Stomach (tissue), 9 donors: Measurements from ENCODE around the gene SP3. TPM values are rescaled to one million over a fixed set of nuclear protein-coding genes. Genes with fewer than 3 reads are reported as not detected.

Experiments used
- DNase-seq, 2 donors: peaks; one replicate each; pipeline versions ENCODE4 v3.0.0 to v3.0.0-alpha.2; 2013 to 2019
- H3K27ac ChIP-seq, 5 donors: fragments of 200-600 bp in 4 of 5; sonication (generic) in 4 of 5; one replicate each; pipeline ENCODE4 v1.5.1; 2013 to 2019; ENCODE audit warnings: mild to moderate bottlenecking in 1 of 5, moderate library complexity in 1 of 5
- H3K27me3 ChIP-seq, 3 donors: fragments of 200-600 bp; sonication (generic); one replicate each; pipeline ENCODE4 v1.5.1; 2017 to 2019; ENCODE audit warnings: mixed run types in 1 of 3
- H3K36me3 ChIP-seq, 4 donors: fragments of 200-600 bp; sonication (generic); 1 replicate in 3 of 4; 2 replicates in 1 of 4; pipeline ENCODE4 v1.5.1; 2016 to 2019
- H3K4me1 ChIP-seq, 4 donors: fragments of 200-600 bp; sonication (generic); one replicate each; pipeline ENCODE4 v1.5.1; 2016 to 2019
- H3K4me3 ChIP-seq, 4 donors: fragments of 200-600 bp; sonication (generic) in 3 of 4; one replicate each; pipeline ENCODE4 v1.5.1; 2016 to 2019; ENCODE audit warnings: mild to moderate bottlenecking in 1 of 4
- H3K9me3 ChIP-seq, 4 donors: fragments of 200-600 bp; sonication (generic); one replicate each; pipeline ENCODE4 v1.5.1; 2016 to 2019
- CTCF ChIP-seq, 7 experiments: fragments of 450-650 bp in 4 of 7; fragments of 200-600 bp in 3 of 7; sonication (generic) in 3 of 7; IDR thresholded peaks; one replicate each; pipeline ENCODE4 v1.5.1; 2016 to 2019; ENCODE audit warnings: antibody characterized with exemption in 7 of 7, control low read depth in 2 of 7, mild to moderate bottlenecking in 1 of 7
- EP300 ChIP-seq: sonication (generic); formaldehyde crosslinking; IDR thresholded peaks from one replicate; pipeline ENCODE4 v1.6.1; 2017; ENCODE audit warnings: antibody characterized with exemption
- POLR2A ChIP-seq, 4 donors: fragments of 450-650 bp; IDR thresholded peaks; one replicate each; pipeline ENCODE4 v1.6.1; 2016; ENCODE audit warnings: antibody characterized with exemption in 4 of 4, control low read depth in 2 of 4, mild to moderate bottlenecking in 1 of 4, moderate library complexity in 1 of 4
- POLR2AphosphoS5 ChIP-seq, 3 donors: sonication (generic); formaldehyde crosslinking; IDR thresholded peaks; one replicate each; pipeline ENCODE4 v1.6.1; 2016; ENCODE audit warnings: antibody characterized with exemption in 3 of 3
- WGBS, 5 donors: extraction: QIAGEN DNeasy Blood & Tissue Kit in 3 of 5; methylation state at CpG; one replicate each; pipeline versions ENCODE4 v1.1.5 to v1.1.7; 2013 to 2018; 5-methylcytosine and 5-hydroxymethylcytosine counted together
- intact Hi-C: fragments of 100-400 bp; cut with DNase I; formaldehyde crosslinking; loops from one replicate; pipeline ENCODE4 v1.15.1; 2023; ENCODE audit warnings: low total_unique reads
- polyA plus RNA-seq, 3 donors: library from polyadenylated mRNA; stranded (reverse); fragments of 200-250 nt; gene quantifications; one replicate each; pipeline ENCODE4 v1.2.3, GENCODE V29; 2013
- total RNA-seq, 5 donors: library from RNA; depleted of rRNA; stranded (reverse); fragments of >200 nt; gene quantifications; one replicate each; pipeline versions ENCODE4 v1.1.0 to v1.2.3, GENCODE V29; 2014 to 2016
- donor health status: healthy with polysubstance abuse.
- donor health status: Bipolar disorder and iron deficiency.
- donor health status: healthy.

The SP3 gene
- total and polyA plus RNA-seq, 8 donors, result 15.0 to 147 (median 45.2) TPM

GRCh38 chr2:173909846-173910245, 55.3 kb downstream of the SP3 start:
- H3K4me3 ChIP-seq, result no peak overlapping the region
- TF ChIP-seq POLR2A (IDR thresholded peaks at IDR 0.05), result no peak
- TF ChIP-seq POLR2AphosphoS5 (IDR thresholded peaks at IDR 0.05), result no peak
- no peak for TF ChIP-seq EP300
- no peak for TF ChIP-seq CTCF (IDR thresholded peaks at IDR 0.05)
- H3K9me3 ChIP-seq, result no peaks in the 10 kb centered on the region
- H3K27ac ChIP-seq, result no peak overlapping the region
- DNase-seq, result no peak
- H3K27me3 ChIP-seq, result no peaks in the 10 kb centered on the region
- WGBS, 5 donors, result 92 to 96% (median 93%) methylated on average over 5 of the region's 5 CpGs
- intact Hi-C loops, result no loop called here
- peaks cover 14 to 91% (median 84%) of the 10 kb centered on the region in 4 donors for H3K36me3 ChIP-seq
- peaks cover 0 to 8% (median 7%) of the 10 kb centered on the region in 4 donors for H3K4me1 ChIP-seq

- H3K4me1 ChIP-seq, result no peaks in the 10 kb centered on the region
- H3K27ac ChIP-seq, result no peak overlapping the region
Measured at GRCh38 chr2:173906626-173907025, 58.5 kb downstream of the SP3 start.

GRCh38 chr2:173903601-173904394, 61.4 kb downstream of the SP3 start:
- DNase-seq, result no peak
- Histone ChIP-seq H3K27me3 (no peaks in the 10 kb centered on the region), H3K36me3 (peaks cover 0 to 49% (median 49%) of the 10 kb centered on the region in 4 donors), H3K27ac (no peak overlapping the region), H3K9me3 (no peaks in the 10 kb centered on the region), H3K4me1 (no peaks in the 10 kb centered on the region), H3K4me3 (no peak overlapping the region)
- TF ChIP-seq EP300, result no peak
- no peak for TF ChIP-seq POLR2A (IDR thresholded peaks at IDR 0.05)
- TF ChIP-seq CTCF (IDR thresholded peaks at IDR 0.05), result no peak
- no peak for TF ChIP-seq POLR2AphosphoS5 (IDR thresholded peaks at IDR 0.05)
- 89 to 91% (median 91%) methylated on average over 13 of the region's 13 CpGs for WGBS, 5 donors
- intact Hi-C loops, result no loop called here

More at GRCh38 chr2:173906626-173907025, 58.5 kb downstream of the SP3 start:
- intact Hi-C loops, result no loop called here
- H3K9me3 ChIP-seq, result no peaks in the 10 kb centered on the region
- no peak overlapping the region for H3K4me3 ChIP-seq
- 86 to 100% (median 97%) methylated on average over 1 of the region's 1 CpG for WGBS, 5 donors
- DNase-seq, result no peak
- no peak for TF ChIP-seq POLR2AphosphoS5 (IDR thresholded peaks at IDR 0.05)
- no peak for TF ChIP-seq EP300
- TF ChIP-seq POLR2A (IDR thresholded peaks at IDR 0.05), result no peak
- no peak for TF ChIP-seq CTCF (IDR thresholded peaks at IDR 0.05)
- H3K27me3 ChIP-seq, result no peaks in the 10 kb centered on the region
- H3K36me3 ChIP-seq, result peaks cover 0 to 78% (median 77%) of the 10 kb centered on the region in 4 donors

- no peak overlapping the region for H3K4me3 ChIP-seq
- no peaks in the 10 kb centered on the region for H3K9me3 ChIP-seq
- H3K27ac ChIP-seq, result no peak overlapping the region
- TF ChIP-seq POLR2A (IDR thresholded peaks at IDR 0.05) (no peak), EP300 (no peak), POLR2AphosphoS5 (IDR thresholded peaks at IDR 0.05) (no peak), CTCF (IDR thresholded peaks at IDR 0.05) (no peak)
- intact Hi-C loops, result no loop called here
- no peaks in the 10 kb centered on the region for H3K4me1 ChIP-seq
- 86 to 97% (median 93%) methylated on average over 12 of the region's 12 CpGs for WGBS, 5 donors
- no peak for DNase-seq
- peaks cover 0 to 4% (median 2%) of the 10 kb centered on the region in 4 donors for H3K36me3 ChIP-seq
- H3K27me3 ChIP-seq, result no peaks in the 10 kb centered on the region
Measured at GRCh38 chr2:173898996-173899395, 66.2 kb downstream of the SP3 start.
